ENCODE measurements around the gene NTF4.
"Not testable (repeated sequence)": the region's sequence is repeated elsewhere in the genome, so short reads cannot be mapped to it uniquely, and the experiment has no call there.

NTF4 gene

GRCh38 chr19:49056101-49056901 lies 8.3 kb downstream of the NTF4 start:
- DNase-seq, result peak; percentile 44

- not testable (repeated sequence) for DNase-seq
Measured at GRCh38 chr19:49050376-49051033, 14.1 kb downstream of the NTF4 start.

GRCh38 chr19:49049834-49050233 lies 14.8 kb downstream of the NTF4 start:
- DNase-seq, result not testable (repeated sequence)

GRCh38 chr19:49049011-49049410 lies 15.6 kb downstream of the NTF4 start, which contains the start of gene CGB8:
Gene CGB8 (minus strand): TSS chr19:49049111. CDS start chr19:49048739, 372 bp downstream.
- not testable (repeated sequence) for DNase-seq

GRCh38 chr19:49043548-49043947 lies 21.1 kb downstream of the NTF4 start, which contains the start of gene CGB5:
Gene CGB5 (plus strand): TSS chr19:49043848. CDS start chr19:49044210, 362 bp downstream.
- DNase-seq, result not testable (repeated sequence)

- not testable (repeated sequence) for DNase-seq
Measured at GRCh38 chr19:49042666-49043065, 22.0 kb downstream of the NTF4 start.

GRCh38 chr19:49042177-49042576 lies 22.4 kb downstream of the NTF4 start:
- no peak for DNase-seq

- DNase-seq, result not testable (repeated sequence)
Measured at GRCh38 chr19:49039736-49040135, 24.9 kb downstream of the NTF4 start.

GRCh38 chr19:49038557-49039276 lies 25.9 kb downstream of the NTF4 start:
- not testable (repeated sequence) for DNase-seq

GRCh38 chr19:49038111-49038510 lies 26.5 kb downstream of the NTF4 start:
- not testable (repeated sequence) for DNase-seq

- DNase-seq, result not testable (repeated sequence)
Measured at GRCh38 chr19:49036815-49037214, 27.8 kb downstream of the NTF4 start, which contains the start of gene CGB1. Gene CGB1 (minus strand): TSS chr19:49036895. CDS start chr19:49036711, 184 bp downstream.

GRCh38 chr19:49031642-49032301 lies 32.8 kb downstream of the NTF4 start, which contains the start of gene CGB2:
Gene CGB2 (plus strand): TSS chr19:49031890. CDS start chr19:49032096, 206 bp downstream.
- DNase-seq, result not testable (repeated sequence)

- DNase-seq, result not testable (repeated sequence)
Measured at GRCh38 chr19:49030323-49030722, 34.3 kb downstream of the NTF4 start.

GRCh38 chr19:49029749-49030148 lies 34.9 kb downstream of the NTF4 start:
- DNase-seq, result not testable (repeated sequence)

- not testable (repeated sequence) for DNase-seq
Measured at GRCh38 chr19:49028686-49029085, 35.9 kb downstream of the NTF4 start.

GRCh38 chr19:49025599-49025998 lies 39.0 kb downstream of the NTF4 start:
- not testable (repeated sequence) for DNase-seq

- DNase-seq, result not testable (repeated sequence)
Measured at GRCh38 chr19:49025088-49025487, 39.5 kb downstream of the NTF4 start.

- DNase-seq, result not testable (repeated sequence)
Measured at GRCh38 chr19:49024233-49024632, 40.4 kb downstream of the NTF4 start, which contains the start of gene CGB3. Gene CGB3 (minus strand): TSS chr19:49024333. CDS start chr19:49023971, 362 bp downstream.

GRCh38 chr19:49022116-49022515 lies 42.5 kb downstream of the NTF4 start:
- DNase-seq, result no peak

- no peak for DNase-seq
Measured at GRCh38 chr19:49020931-49021895, 43.4 kb downstream of the NTF4 start.

GRCh38 chr19:49020342-49020741 lies 44.3 kb downstream of the NTF4 start:
- DNase-seq, result no peak

Data from midbrain (tissue), 1 donor.